Measurements from ENCODE around the gene TTLL11. TPM values are rescaled to one million over a fixed set of nuclear protein-coding genes. Genes with fewer than 3 reads are reported as not detected.

The TTLL11 gene
- total and polyA plus RNA-seq, 2 experiments from 2014 or later, result 0.57 to 1.4 TPM

- no peaks in the 10 kb centered on the region for H4K20me1 ChIP-seq (replicated peaks; ENCODE audit: insufficient read depth)
- no peaks in the 10 kb centered on the region for H3K36me3 Mint-ChIP-seq (ENCODE audit: low read depth)
- peaks cover 10% of the 10 kb centered on the region for H3K4me1 ChIP-seq (ENCODE audit: insufficient read depth)
- H3K4me2 ChIP-seq, result no peak overlapping the region
- no peaks in the 10 kb centered on the region for H3F3A ChIP-seq (replicated peaks; ENCODE audit: low read depth)
- H3K27me3 Mint-ChIP-seq (ENCODE audit: insufficient read depth, low read depth, poor library complexity), result peaks cover 7% of the 10 kb centered on the region
- H3K4me3 Mint-ChIP-seq, result no peak overlapping the region
- H3K9me3 Mint-ChIP-seq, result no peaks in the 10 kb centered on the region
- ATAC-seq (no peak), DNase-seq (ENCODE audit: low spot score) (no peak)
- H3K27ac Mint-ChIP-seq, result no peak overlapping the region
- no peak for TF ChIP-seq POLR2AphosphoS5 (IDR thresholded peaks at IDR 0.05; ENCODE audit: low read depth)
- no peak for TF ChIP-seq CTCF (conservative IDR thresholded peaks at IDR 0.05; ENCODE audit: low read depth in 2 of 2)
- no peak for TF ChIP-seq JUNB (IDR thresholded peaks at IDR 0.05; ENCODE audit: unreplicated experiment)
- no peak for TF ChIP-seq ZNF114 (CRISPR knock-in tag; IDR thresholded peaks at IDR 0.05)
- no peak for TF ChIP-seq NANOG (IDR thresholded peaks at IDR 0.05; ENCODE audit: borderline replicate concordance)
- TF ChIP-seq EZH2 (IDR thresholded peaks at IDR 0.05; ENCODE audit: low read depth, unreplicated experiment), result no peak
- no peak for TF ChIP-seq STAT1 (IDR thresholded peaks at IDR 0.05; ENCODE audit: unreplicated experiment)
- no peak for TF ChIP-seq ZNF462 (CRISPR knock-in tag; IDR thresholded peaks at IDR 0.05)
- TF ChIP-seq CREB1 (CRISPR knock-in tag; IDR thresholded peaks at IDR 0.05; ENCODE audit: low read depth), result no peak
- no peak for TF ChIP-seq ETS1 (IDR thresholded peaks at IDR 0.05)
- no peak for TF ChIP-seq EZH2phosphoT487 (IDR thresholded peaks at IDR 0.05; ENCODE audit: unreplicated experiment)
- no peak for TF ChIP-seq REST (IDR thresholded peaks at IDR 0.05; ENCODE audit: unreplicated experiment)
- TF ChIP-seq ZNF331 (CRISPR knock-in tag; IDR thresholded peaks at IDR 0.05; ENCODE audit: low read depth), result no peak
- H3K9me2 ChIP-seq (ENCODE audit: insufficient read depth), result no peaks in the 10 kb centered on the region; the same call in 1 of the 2 replicates
- H2AFZ ChIP-seq, result no peak overlapping the region
- H3K27ac ChIP-seq (ENCODE audit: low read depth), result no peak overlapping the region
- no peaks in the 10 kb centered on the region for H3K79me2 ChIP-seq (replicated peaks; ENCODE audit: insufficient read depth)
- H3K4me1 Mint-ChIP-seq, result peaks cover 18% of the 10 kb centered on the region
- H3K36me3 ChIP-seq (ENCODE audit: insufficient read depth), result no peaks in the 10 kb centered on the region
- H3K27me3 ChIP-seq (ENCODE audit: insufficient read depth), result no peaks in the 10 kb centered on the region
- H3K4me3 ChIP-seq, result no peak overlapping the region
Measured at GRCh38 chr9:121950866-121951265, 142.2 kb downstream of the TTLL11 start.
